Measurements from ENCODE around the gene SLC8A1. TPM values are rescaled to one million over a fixed set of nuclear protein-coding genes. Genes with fewer than 3 reads are reported as not detected.

Gene SLC8A1
- total RNA-seq, 1 donor from 2014 or later: 0.13 TPM

DNA sequence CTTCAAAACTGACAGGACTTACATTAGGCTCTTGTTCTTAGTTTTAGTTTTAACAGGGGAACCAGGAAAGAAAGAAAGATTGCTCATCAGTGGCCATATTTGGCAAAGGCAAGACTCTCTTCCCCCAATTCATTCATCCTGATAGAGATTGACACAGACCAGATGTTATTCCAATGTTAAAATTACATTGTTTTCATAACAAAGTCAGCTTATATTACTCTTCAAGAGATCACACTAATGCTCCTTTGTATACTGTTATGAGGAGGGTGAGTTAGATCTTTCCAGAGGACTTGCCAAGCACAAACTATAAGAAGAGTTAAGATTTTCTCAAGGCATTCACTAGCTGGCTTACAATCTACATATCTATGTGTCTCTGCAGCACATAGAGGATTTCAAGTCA, 252.1 kb downstream of the SLC8A1 start:
- no peak for DNase-seq (ENCODE audit: low read depth in 2 of 2)

DNA sequence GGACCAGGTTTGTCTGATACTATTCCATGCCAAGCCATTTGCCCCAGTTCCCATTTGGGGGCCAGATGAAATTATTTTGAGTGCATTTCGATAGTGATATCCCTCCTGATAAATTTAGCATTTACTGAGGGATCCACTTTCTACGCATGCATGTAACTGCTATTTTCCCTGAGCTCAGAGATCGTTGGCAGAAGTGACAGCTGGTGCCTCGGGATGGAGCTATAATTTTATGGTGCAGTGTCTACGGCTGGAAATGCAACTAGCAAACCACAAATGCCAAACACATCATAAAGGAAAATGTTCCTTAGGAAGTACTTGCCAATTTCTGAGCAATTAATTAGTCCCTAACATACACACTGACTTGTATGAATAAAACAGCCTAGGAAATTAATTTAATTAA, 254.8 kb downstream of the SLC8A1 start:
- no peak for DNase-seq (ENCODE audit: low read depth in 2 of 2)

DNA sequence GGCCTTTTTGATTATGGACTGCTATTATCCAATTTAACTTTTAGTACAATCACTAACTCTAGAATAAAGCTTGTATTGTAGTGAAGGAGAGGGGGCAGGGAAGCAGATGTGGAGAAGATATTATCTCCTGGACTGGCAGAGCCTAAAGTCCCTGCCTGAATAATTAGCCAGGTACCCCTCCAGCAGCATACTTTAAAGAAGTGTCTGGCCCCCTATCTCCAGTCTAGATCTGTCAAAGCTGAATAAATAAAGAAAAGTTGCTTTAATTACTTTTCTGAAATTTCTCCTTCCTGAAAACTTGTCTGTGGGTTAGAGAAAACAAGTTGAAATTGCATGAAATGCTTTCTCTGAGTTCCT, 258.2 kb downstream of the SLC8A1 start:
- no peak for DNase-seq (ENCODE audit: low read depth in 2 of 2)

DNA sequence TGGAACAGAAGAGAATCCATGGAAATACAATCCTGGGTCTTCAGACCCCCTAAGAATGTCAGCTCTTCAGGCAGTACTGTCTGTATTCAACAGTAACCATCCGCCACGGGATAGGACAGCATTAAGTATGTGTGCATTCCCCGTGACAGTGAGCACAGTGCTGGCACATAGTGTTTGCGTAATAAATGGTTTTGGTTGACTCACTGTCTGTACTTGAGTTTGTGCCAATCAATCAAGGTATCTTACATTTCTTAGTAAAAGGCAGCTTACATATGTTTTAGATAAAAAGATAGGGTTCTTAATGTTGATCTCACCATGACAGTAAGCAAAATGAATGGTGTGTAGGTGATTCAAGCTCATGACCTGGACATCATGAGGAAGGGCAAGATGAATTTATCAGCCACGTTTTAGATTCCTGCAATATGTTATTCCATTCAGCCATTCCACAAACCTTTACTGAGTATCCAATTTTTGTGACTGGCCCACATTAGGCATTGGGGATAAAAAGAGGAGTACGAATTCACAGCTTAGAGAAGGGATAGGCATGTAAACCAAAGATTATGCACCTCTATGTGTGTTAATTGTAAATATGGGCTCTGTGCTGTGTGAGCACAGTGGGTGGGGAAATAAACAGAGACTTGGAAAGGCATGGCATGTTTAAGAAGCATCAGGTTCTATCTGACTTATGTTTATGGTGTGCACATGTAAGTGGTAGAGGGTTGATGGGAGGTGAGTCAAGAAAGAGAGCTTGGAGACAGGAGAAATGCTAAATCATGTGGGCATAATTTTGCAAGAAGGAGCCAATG, 258.8 kb downstream of the SLC8A1 start:
- DNase-seq (ENCODE audit: low read depth in 2 of 2): no peak

DNA sequence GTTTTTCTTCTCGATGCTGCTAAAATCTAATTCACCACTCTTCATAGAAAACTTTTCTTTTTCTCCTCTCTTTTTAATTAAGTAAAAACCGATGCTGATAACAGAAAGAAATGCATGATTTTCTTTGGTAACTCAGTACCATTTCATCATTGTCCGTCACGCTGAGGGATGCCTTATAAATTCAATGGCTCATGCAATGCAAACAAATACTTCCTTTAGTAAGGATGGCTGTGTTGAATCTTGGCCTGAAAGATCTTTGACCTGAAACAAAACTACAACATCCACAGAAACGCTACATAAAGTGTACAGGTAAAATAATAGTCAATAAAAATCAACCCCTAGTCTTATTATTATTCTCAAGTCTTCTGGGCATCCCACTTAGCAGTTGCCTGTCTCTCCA, 261.4 kb downstream of the SLC8A1 start:
- no peak for DNase-seq (ENCODE audit: low read depth in 2 of 2)

GRCh38 chr2:40189881-40190280, 262.0 kb downstream of the SLC8A1 start:
- DNase-seq (ENCODE audit: low read depth in 2 of 2): no peak

GRCh38 chr2:40187054-40187453, 264.8 kb downstream of the SLC8A1 start:
- no peak for DNase-seq (ENCODE audit: low read depth in 2 of 2)

DNA sequence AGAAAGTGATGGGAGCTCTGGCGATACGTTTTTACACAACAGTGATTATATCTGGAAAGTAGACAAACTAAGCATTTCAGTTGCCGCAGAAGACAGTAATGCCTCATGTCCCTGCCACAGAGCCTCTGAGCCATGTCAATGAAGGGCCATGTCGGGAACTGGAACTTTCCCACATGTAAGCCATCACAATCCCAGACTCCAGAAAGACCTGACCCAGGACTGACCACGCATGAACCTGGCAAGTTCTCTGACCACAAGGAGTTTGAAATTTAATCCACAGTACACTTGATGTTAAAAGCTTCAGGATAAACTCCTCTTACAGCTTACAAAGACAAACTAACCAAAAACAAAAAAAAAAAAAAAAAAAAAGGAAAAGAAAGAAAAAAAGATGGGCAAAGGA, 267.3 kb downstream of the SLC8A1 start:
- DNase-seq (ENCODE audit: low read depth in 2 of 2): no peak

DNA sequence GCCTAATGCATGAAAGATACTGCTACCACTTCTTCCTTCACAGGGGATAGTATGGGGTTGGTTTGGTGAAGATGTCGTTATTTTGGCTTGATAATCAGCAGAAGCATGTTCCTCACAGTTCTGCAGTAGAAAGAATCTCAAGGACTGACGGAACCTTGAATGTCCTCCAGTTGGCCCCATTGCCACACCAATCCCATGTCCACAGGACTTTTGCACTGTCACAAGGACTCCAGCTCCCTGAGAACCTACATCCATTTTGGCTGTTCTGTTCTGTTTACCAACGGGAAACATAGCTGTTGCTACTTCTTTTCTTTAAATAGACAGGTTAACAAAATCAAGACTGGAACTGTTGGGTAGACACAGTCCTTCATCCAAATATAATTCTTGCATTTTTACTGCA, 270.0 kb downstream of the SLC8A1 start:
- no peak for DNase-seq (ENCODE audit: low read depth in 2 of 2)

DNA sequence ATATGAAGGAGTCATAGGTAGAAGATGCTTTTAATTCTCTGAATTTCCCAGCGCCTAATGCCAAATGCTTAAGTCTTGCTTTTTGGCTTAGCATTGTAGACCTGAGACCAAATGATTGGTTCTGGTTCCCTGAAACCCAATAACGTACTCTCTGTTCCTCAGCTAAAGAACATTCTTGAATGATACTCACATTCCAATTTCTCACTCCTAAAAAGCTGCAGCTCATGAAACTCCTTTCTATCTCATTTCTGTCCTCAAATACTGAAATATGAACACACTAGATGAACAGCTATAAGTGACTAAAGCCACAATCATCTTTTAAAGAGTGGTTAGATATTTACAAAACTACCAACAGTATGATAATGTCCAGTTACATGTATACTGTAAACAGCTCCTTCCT, 272.1 kb downstream of the SLC8A1 start:
- no peak for DNase-seq (ENCODE audit: low read depth in 2 of 2)

DNA sequence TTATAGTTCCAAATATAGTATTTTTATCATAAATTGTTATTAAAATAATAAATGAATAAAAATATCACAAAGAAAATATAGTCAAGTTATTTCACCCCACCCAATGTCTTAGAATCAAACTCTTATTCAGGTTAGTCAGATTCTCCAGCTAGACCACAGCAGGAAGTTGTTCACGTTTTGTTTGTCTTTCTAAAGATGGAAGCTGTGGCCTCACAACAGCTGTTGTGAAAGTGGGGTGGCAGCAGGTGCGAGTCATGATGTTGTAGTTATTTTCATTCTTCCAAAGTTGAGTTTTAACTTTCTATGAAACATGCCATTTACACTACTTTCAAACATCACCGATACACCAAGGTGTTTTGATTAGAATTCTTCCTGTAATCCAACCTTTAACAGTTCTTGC, 272.9 kb downstream of the SLC8A1 start:
- no peak for DNase-seq (ENCODE audit: low read depth in 2 of 2)

DNA sequence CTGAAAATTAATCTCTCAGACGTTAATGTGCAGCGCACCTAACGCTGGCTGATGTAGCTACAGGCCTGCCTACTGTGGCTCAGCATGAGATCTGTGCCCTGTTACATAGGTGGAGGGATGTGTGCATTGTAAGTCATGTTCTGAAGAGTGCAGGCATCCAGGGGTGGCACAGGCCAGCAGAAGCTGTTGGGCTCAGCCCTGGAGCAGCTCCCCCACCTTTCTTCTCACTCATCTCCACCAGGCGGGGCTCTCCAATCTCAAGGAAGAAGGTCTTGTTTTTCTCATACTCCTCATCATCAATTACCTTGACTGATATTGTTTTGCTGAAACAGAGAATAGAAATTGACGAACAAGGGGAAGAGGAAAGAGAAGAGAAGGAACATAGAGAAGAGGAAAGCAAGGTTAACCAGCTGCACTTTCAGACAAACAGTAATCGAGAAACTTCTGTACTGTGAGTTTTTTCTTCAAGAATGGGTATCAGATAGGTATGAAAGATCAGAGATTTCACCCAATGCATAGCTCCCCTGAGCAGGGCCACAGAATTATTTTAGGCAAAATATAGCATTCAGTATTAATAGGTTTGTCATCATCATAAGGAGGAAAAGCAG, 273.6 kb downstream of the SLC8A1 start:
- DNase-seq (ENCODE audit: low read depth in 2 of 2): no peak

DNA sequence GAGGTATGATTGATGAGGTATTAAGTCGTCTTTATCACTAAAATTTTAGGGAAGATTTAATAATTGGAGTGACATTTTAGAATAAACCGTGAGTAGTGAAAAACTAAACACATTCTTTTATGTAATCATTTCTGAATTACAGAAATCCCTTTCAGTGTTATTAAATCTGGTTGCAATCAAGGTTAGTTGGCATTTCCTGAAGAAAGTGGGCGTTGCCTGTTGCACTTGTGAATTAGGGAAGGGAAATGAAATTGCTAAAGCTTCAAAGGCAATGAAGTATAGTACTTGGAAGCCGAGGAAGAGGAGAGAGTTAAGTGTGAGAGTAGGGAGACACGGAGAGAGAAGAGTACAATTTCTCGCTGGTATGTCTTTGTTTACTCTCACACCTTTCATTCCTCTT, 274.5 kb downstream of the SLC8A1 start:
- no peak for DNase-seq (ENCODE audit: low read depth in 2 of 2)

DNA sequence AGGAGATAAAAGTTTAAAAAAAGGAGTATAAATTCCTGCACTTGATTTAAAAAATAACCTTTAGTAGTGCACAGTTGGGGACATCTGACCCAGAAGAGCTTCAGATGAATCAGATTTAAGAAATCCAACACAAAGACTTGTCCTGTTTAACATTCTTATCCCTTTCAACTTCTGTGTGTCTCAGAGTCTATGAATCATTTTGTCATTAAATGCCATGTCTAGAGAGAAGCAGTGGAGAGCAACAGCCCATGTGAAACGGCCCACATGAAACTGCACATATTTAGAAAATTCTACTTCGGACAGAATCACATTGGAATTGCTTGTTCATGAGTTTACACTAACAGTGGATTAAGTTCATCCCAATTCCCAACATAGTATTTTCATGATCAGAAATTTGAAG, 278.6 kb downstream of the SLC8A1 start:
- no peak for DNase-seq (ENCODE audit: low read depth in 2 of 2)

DNA sequence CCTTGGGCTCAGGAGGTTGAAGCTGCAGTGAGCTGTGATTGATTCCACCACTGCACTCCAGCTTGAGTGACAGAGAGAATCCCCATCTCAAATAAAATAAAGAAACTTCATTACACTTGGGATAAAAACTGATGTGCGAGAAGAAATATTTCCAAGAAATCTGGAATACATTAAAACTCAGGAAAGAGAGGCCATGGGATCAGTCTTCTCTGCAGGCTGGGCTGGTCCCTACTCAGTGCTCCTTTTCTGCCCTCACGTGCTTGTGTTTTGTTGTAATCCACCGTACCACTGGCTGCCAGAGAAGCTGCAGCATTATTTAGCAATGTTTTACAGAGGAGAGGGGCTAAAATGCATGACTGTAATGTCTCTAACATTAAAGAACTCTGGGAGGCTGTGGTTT, 282.0 kb downstream of the SLC8A1 start:
- DNase-seq (ENCODE audit: low read depth in 2 of 2): no peak

GRCh38 chr2:40169430-40169829, 282.5 kb downstream of the SLC8A1 start:
- no peak for DNase-seq (ENCODE audit: low read depth in 2 of 2)

GRCh38 chr2:40168546-40168945, 283.3 kb downstream of the SLC8A1 start:
- DNase-seq (ENCODE audit: low read depth in 2 of 2): no peak

DNA sequence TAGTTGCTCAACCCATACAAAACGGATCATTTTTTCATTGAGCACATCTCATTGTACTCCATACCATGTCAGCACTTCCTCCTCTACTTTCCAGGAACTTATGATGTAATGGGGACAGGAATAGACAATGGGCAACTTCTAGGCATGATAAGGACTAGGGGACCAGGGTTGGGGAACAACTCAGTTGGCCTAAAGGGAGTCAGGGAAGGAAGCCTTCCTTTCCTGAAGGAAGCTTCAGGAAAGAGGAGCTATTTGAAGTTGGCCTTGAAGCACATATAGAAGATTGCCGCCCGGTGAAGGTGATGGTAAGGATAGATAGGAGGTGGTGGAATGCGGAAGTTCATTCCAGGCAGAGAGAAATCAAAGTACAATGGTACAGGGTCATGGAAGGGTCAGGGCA, 283.9 kb downstream of the SLC8A1 start:
- DNase-seq (ENCODE audit: low read depth in 2 of 2): no peak

- no peak for DNase-seq (ENCODE audit: low read depth in 2 of 2)
Measured at GRCh38 chr2:40166006-40166405, 285.9 kb downstream of the SLC8A1 start.

DNA sequence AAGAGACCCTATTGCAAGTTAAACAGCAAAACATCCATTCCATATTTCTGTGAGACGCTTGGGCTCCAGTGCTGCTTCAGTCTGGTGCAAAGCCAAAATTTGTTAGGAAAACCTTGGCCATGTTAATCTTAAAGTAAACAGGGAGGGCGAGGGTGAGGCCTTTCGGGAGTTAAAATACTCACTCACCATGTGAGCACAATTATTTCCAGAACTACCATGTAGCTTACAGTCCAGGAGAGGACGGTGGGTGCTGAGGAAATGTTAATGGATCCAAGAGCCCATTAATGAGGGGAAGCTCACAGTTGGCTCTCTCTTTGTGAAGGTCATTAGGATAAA, 286.4 kb downstream of the SLC8A1 start:
- no peak for DNase-seq (ENCODE audit: low read depth in 2 of 2)

GRCh38 chr2:40164736-40165508, 287.0 kb downstream of the SLC8A1 start:
- DNase-seq (ENCODE audit: low read depth in 2 of 2): no peak

- no peak for DNase-seq (ENCODE audit: low read depth in 2 of 2)
Measured at GRCh38 chr2:40161986-40162385, 289.9 kb downstream of the SLC8A1 start.

GRCh38 chr2:40160751-40161218, 291.1 kb downstream of the SLC8A1 start:
- no peak for DNase-seq (ENCODE audit: low read depth in 2 of 2)

Data from dermis microvascular lymphatic vessel endothelial cell (primary cell).